Psoas muscle (tissue), 8 donors: ENCODE results near the gene NFASC. TPM values are rescaled to one million over a fixed set of nuclear protein-coding genes. Genes with fewer than 3 reads are reported as not detected.

ENCODE experiments used
- ATAC-seq, 4 donors: fragments of 200-7000 bp; cut with Tn5 transposase; one replicate each; pipeline ENCODE4 v1.9.1; 2020; ENCODE audit warnings: moderate library complexity in 3 of 4, mild to moderate bottlenecking in 2 of 4
- DNase-seq, 2 donors: peaks; one replicate each; pipeline ENCODE4 v3.0.0-alpha.2; 2020
- H3K27ac ChIP-seq: fragments of 200-600 bp; one replicate; pipeline ENCODE4 v1.8.0; 2022
- H3K27me3 ChIP-seq, 3 donors: fragments of 200-600 bp in 1 of 3; one replicate each; pipeline versions ENCODE4 v1.6.1 to v1.8.0; 2013 to 2022; ENCODE audit warnings: low read length in 2 of 3, mild to moderate bottlenecking in 2 of 3, moderate library complexity in 1 of 3; ENCODE audit not compliant: insufficient read depth in 3 of 3
- H3K36me3 ChIP-seq, 2 donors: fragments of 200-600 bp in 1 of 2; one replicate each; pipeline versions ENCODE4 v1.6.1 to v1.8.0; 2013 to 2022; ENCODE audit warnings: low read depth in 1 of 2, mild to moderate bottlenecking in 1 of 2, moderate library complexity in 1 of 2; ENCODE audit not compliant: insufficient read depth in 1 of 2
- H3K4me1 ChIP-seq: fragments of 200-600 bp; one replicate; pipeline ENCODE4 v1.8.0; 2022
- H3K4me3 ChIP-seq: fragments of 200-600 bp; one replicate; pipeline ENCODE4 v1.8.0; 2022; ENCODE audit warnings: mild to moderate bottlenecking
- H3K9me3 ChIP-seq: fragments of 200-600 bp; one replicate; pipeline ENCODE4 v1.8.0; 2022
- CTCF ChIP-seq: fragments of 200-600 bp; IDR thresholded peaks from one replicate; pipeline ENCODE4 v1.8.0; 2022; ENCODE audit warnings: antibody characterized with exemption
- WGBS, 3 donors: extraction: QIAGEN DNeasy Blood & Tissue Kit; methylation state at CpG; one replicate each; pipeline versions ENCODE4 v1.1.6 to v1.1.7; 2013; 5-methylcytosine and 5-hydroxymethylcytosine counted together
- intact Hi-C, 2 donors: fragments of 100-400 bp; cut with DNase I; formaldehyde crosslinking; loops; one replicate each; pipeline versions ENCODE4 v1.11.0 to v1.14.2; 2022
- polyA plus RNA-seq, 3 donors: library from polyadenylated mRNA; stranded (reverse); fragments of 200-250 nt; gene quantifications; one replicate each; pipeline ENCODE4 v1.2.3, GENCODE V29; 2013
- total RNA-seq, 4 donors: library from RNA; stranded (reverse); fragmentation: NEBNext Ultra II Directional in 2 of 4; extraction: Animal tissue kit (Norgen Biotek cat#: 25700) in 2 of 4; gene quantifications; one replicate each; pipeline versions ENCODE4 v1.2.1 to v1.2.4, GENCODE V29; 2021 to 2023
- donor health status: healthy with polysubstance abuse.
- donor health status: DM: no; HTN: no; CAD: no; lungs with moderate emphysema.
- donor health status: Bipolar disorder and iron deficiency.
- donor health status: healthy.
- donor health status: DM: yes; HTN: yes; CAD: no.
- donor health status: DM: no; HTN: no; CAD: no.
- donor health status: DM: no; HTN: no; CAD: no.
- donor health status: DM: yes; HTN: yes; CAD: no.

NFASC gene
- total and polyA plus RNA-seq, 7 donors: 0.46 to 7.5 (median 0.90) TPM

GRCh38 chr1:204936765-204937164 lies 66.1 kb downstream of the NFASC start:
- TF ChIP-seq CTCF: no peak
- Histone ChIP-seq H3K27ac (no peak overlapping the region), H3K36me3 (no peaks in the 10 kb centered on the region), H3K4me3 (no peak overlapping the region), H3K27me3 (peaks cover 0 to 6% (median 2%) of the 10 kb centered on the region in 3 donors), H3K9me3 (no peaks in the 10 kb centered on the region), H3K4me1 (no peaks in the 10 kb centered on the region)
- ATAC-seq: no peak
- WGBS, 3 donors: 69 to 75% (median 69%) methylated on average over 4 of the region's 4 CpGs
- intact Hi-C loops: no loop called here
- no peak for DNase-seq

DNA sequence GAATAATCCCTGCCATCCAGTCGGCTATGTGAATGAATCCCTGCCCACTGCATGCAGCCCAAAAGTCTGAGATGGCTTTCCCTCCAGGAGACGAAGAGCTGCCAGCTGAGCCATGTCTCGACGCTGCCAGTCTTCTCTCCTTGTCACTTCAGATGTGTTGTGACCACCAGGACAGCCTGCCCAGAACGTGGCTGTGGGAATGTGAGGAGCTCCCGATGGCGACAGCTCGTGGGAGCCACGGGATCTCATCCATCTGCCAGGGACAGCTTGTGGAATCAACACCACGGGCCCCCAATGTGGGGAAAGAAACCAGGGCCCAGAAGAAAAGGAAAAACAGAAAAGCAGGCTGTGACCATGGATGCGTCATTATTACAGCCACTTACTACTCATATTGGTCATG lies 67.2 kb downstream of the NFASC start:
- H3K27me3 ChIP-seq: peaks cover 0 to 6% (median 2%) of the 10 kb centered on the region in 3 donors
- intact Hi-C loops: no loop called here
- H3K4me3 ChIP-seq: no peak overlapping the region
- no peaks in the 10 kb centered on the region for H3K9me3 ChIP-seq
- no peak for ATAC-seq
- DNase-seq: no peak
- 55 to 64% (median 59%) methylated on average over 11 of the region's 11 CpGs for WGBS, 3 donors
- no peak overlapping the region for H3K27ac ChIP-seq
- H3K36me3 ChIP-seq: no peaks in the 10 kb centered on the region
- no peak for TF ChIP-seq CTCF
- H3K4me1 ChIP-seq: no peaks in the 10 kb centered on the region

DNA sequence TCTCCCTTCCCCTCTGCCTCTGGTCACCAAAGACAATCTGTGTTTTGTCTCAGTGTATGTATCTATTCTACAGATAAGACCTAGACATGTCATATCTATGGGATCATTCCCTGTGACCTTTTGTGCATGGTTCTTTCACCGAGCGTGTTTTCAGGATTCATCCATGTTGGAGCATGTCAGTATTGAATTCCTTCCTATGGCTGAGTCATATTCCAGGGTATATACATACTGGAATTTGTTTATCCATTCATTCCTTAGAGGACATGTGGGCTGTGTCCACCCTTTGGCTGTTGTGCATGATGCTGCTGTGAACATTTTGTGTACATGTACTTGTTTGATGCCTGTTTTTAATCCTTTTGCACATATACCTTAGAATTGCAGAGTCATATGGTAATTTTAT lies 69.9 kb downstream of the NFASC start:
- no peak for TF ChIP-seq CTCF
- H3K4me1 ChIP-seq: no peaks in the 10 kb centered on the region
- H3K27ac ChIP-seq: no peak overlapping the region
- DNase-seq (no peak), ATAC-seq (no peak)
- WGBS, 3 donors: 92 to 96% (median 93%) methylated on average over 2 of the region's 2 CpGs
- H3K4me3 ChIP-seq: no peak overlapping the region
- intact Hi-C loops: loop anchor here (5.0 kb wide), 2 partner anchors 128 to 133 kb away; no protein-coding TSS in a partner anchor
- peaks cover 0 to 6% (median 2%) of the 10 kb centered on the region in 3 donors for H3K27me3 ChIP-seq
- no peaks in the 10 kb centered on the region for H3K9me3 ChIP-seq
- no peaks in the 10 kb centered on the region for H3K36me3 ChIP-seq

- intact Hi-C loops: loop anchor here (5.0 kb wide), 2 partner anchors 129 to 134 kb away; no protein-coding TSS in a partner anchor
- H3K4me1 ChIP-seq: no peaks in the 10 kb centered on the region
- peak; percentile 62 to 73 for DNase-seq
- 31 to 33% (median 32%) methylated on average over 15 of the region's 15 CpGs for WGBS, 3 donors
- H3K4me3 ChIP-seq: no peak overlapping the region
- H3K9me3 ChIP-seq: no peaks in the 10 kb centered on the region
- no peaks in the 10 kb centered on the region for H3K36me3 ChIP-seq
- peak; percentile 53 to 74 (median 68) for ATAC-seq
- no peak overlapping the region for H3K27ac ChIP-seq
- peaks cover 0 to 6% (median 1%) of the 10 kb centered on the region in 3 donors for H3K27me3 ChIP-seq
- peak; percentile 88 for TF ChIP-seq CTCF
Observed at GRCh38 chr1:204941421-204942338, 71.0 kb downstream of the NFASC start.
